ENCODE data around the gene LMBRD1.

LMBRD1 gene

GRCh38 chr6:69796642-69797390 is at the start of gene LMBRD1:
Gene LMBRD1 (minus strand): TSS chr6:69797010. CDS start chr6:69796881, 129 bp downstream.
- POLR2A ChIA-PET, result interaction anchor here (0.7 kb wide), 1 partner anchor 328 kb away, joined by 3 read pairs; no protein-coding TSS in a partner anchor

DNA sequence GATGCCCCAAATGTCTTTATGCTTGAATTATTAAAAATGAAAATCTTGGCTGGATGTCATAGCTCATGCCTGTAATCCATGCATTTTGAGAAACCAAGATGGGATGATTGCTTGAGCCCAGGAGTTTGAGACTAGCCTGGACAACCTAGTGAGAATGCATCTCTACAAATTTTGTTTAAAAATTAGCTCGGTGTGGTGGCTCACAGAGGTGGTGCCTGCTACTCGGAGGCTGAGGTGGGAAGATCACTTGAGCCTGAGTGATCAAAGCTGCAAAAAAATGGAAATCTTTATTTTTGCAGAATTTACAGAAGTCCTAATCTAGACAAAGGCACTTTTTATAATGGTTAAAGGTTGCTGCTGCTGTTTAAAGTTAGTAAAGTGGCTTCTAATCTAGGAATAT is 49.5 kb upstream of the LMBRD1 start:
- ChIA-PET CTCF (no interaction called here), POLR2A (no interaction called here)
- no peak for DNase-seq (ENCODE audit: low read depth, low spot score)
- no peak for TF ChIP-seq CTCF (IDR thresholded peaks at IDR 0.05; ENCODE audit: insufficient read depth, low read length, missing control alignments)
- H3K4me3 ChIP-seq (ENCODE audit: low read depth, low read length), result no peak overlapping the region

More at GRCh38 chr6:69796642-69797390, at the start of gene LMBRD1:
- TF ChIP-seq CTCF (IDR thresholded peaks at IDR 0.05; ENCODE audit: insufficient read depth, low read length, missing control alignments), result peak; percentile 91
- CTCF ChIA-PET, result interaction anchor here (0.7 to 2.2 kb wide), 13 partner anchors 8 to 75 kb away, joined by 3 to 16 read pairs (median 4); no protein-coding TSS in a partner anchor
- peak; percentile 67 for DNase-seq (ENCODE audit: low read depth, low spot score)
- H3K4me3 ChIP-seq (ENCODE audit: low read depth, low read length), result peak within 1 kb of the TSS; percentile 81

DNA sequence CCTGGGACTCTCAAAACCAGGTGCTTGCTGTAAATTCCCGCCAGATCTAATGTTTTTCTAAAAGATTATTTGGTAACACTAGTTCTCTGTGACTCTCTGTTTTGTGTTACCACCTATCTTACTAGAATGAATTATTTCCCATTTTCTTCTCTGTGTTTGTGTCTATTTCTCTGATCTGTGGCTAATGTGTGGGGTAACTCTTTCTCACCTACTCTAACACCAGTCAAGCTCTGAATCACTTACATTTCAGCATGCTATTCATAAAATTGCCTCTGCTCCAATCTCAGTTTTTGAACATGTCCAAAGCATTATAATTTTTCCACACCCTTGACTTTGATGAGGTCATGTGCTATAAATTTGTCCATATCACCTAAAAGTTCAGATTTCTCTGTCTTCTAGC is 46.4 kb upstream of the LMBRD1 start:
- ChIA-PET POLR2A (no interaction called here), CTCF (no interaction called here)
- no peak overlapping the region for H3K4me3 ChIP-seq (ENCODE audit: low read depth, low read length)
- no peak for DNase-seq (ENCODE audit: low read depth, low spot score)
- no peak for TF ChIP-seq CTCF (IDR thresholded peaks at IDR 0.05; ENCODE audit: insufficient read depth, low read length, missing control alignments)

DNA sequence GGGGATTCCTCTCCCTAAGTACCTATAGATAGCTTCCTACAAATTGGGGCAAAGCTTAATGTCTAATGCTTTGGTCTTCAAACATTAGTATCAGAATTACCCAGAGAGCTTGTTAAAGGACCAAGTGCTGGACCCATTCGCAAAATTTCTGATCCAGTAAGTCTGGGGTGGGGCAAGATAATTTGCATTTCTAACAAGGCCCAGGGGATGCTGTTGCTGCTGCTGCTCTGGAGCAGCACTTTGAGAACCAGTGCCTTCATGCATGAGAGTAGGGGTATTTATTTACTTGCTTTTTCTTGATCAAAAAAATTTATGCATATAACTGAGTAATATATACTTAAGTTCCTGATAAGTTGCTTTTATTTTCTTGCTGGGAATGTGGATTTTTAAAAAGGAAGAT is 45.1 kb upstream of the LMBRD1 start:
- CTCF ChIA-PET, result no interaction called here
- POLR2A ChIA-PET, result no interaction called here
- no peak overlapping the region for H3K4me3 ChIP-seq (ENCODE audit: low read depth, low read length)
- no peak for DNase-seq (ENCODE audit: low read depth, low spot score)
- TF ChIP-seq CTCF (IDR thresholded peaks at IDR 0.05; ENCODE audit: insufficient read depth, low read length, missing control alignments), result no peak

DNA sequence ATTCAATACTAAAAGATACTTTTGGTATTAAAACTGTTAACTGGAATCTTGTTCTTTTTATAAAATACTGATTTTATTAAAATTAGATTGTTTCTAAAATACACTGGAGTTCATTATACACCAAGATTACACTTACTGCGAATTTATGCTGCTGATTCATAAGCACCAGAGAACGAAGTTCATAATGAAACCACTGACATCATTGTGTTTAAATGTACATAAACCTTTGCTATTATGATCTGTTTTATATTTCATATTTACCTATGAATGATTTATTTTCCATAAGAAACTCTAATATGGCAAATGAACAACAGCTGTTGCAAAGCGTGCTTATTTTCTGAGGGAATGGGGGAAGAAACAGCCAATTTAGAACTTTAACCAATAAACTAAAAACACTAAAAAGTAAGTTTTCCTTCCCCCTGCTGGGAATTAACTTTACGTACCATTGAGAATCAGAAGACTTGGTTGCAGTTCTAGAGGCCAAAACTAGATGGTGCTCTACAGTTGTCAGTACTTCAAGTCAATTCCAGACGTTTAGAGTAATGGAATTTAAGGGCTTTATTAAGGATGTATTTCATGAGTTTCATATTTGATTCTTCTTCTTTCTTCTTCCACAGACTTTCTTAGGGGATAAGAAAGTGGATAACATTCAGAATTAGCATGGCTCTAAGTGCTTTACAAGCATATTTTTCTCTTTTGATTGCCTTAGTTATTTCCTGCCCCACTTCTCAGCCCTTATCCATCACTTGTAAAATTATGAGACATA is 38.8 kb upstream of the LMBRD1 start:
- DNase-seq (ENCODE audit: low read depth, low spot score), result peak; percentile 45
- peak; percentile 68 for TF ChIP-seq CTCF (IDR thresholded peaks at IDR 0.05; ENCODE audit: insufficient read depth, low read length, missing control alignments)
- POLR2A ChIA-PET, result no interaction called here

GRCh38 chr6:69832558-69832957 is 35.7 kb upstream of the LMBRD1 start:
- CTCF ChIA-PET, result no interaction called here
- H3K4me3 ChIP-seq (ENCODE audit: low read depth, low read length), result no peak overlapping the region
- POLR2A ChIA-PET, result no interaction called here
- DNase-seq (ENCODE audit: low read depth, low spot score), result no peak
- TF ChIP-seq CTCF (IDR thresholded peaks at IDR 0.05; ENCODE audit: insufficient read depth, low read length, missing control alignments), result no peak

More for the DNA sequence above, 38.8 kb upstream of the LMBRD1 start:
- no peak overlapping the region for H3K4me3 ChIP-seq (ENCODE audit: low read depth, low read length)
- CTCF ChIA-PET, result interaction anchor here (0.8 to 2.2 kb wide), 3 partner anchors 272 to 330 kb away, joined by 3 to 16 read pairs (median 3); no protein-coding TSS in a partner anchor

Measured in AG04449 (cell line).